HepG2 (cell line): ENCODE measurements around the gene PPP1R12A. TPM values are rescaled to one million over a fixed set of nuclear protein-coding genes. Genes with fewer than 3 reads are reported as not detected.

Source experiments
- ATAC-seq: fragments of 200-7000 bp; cut with Tn5 transposase; 3 replicates; pipeline ENCODE4 v1.9.1; 2020; ENCODE audit warnings: mild to moderate bottlenecking, moderate library complexity
- BruUV-seq: library from RNA; stranded (reverse); fragments of 400-500 nt; replicated peaks from 2 replicates; lab custom pipeline; 2021; lab: Mats Ljungman, UMichigan
- CTCF ChIA-PET: fragments of 300-600 bp; formaldehyde crosslinking; extraction: SDS; loops from one replicate; lab custom pipeline; 2021; ENCODE audit warnings: low total read pairs, inconsistent platforms, low intra/inter-chr PET ratio; lab: Yijun Ruan, JAX
- POLR2A ChIA-PET: fragments of 350-600 bp; sonication (Branson Sonifier 250); formaldehyde crosslinking; loops from one replicate; lab custom pipeline; 2020; ENCODE audit warnings: antibody characterized with exemption, inconsistent platforms; lab: Yijun Ruan, JAX
- DNase-seq: peaks from one replicate; pipeline ENCODE4 v3.0.0-alpha.2; 2015; ENCODE audit warnings: low spot score
- FAIRE-seq: peaks from 3 replicates; lab custom pipeline; 2011; peaks lifted over from hg19 to GRCh38; lab: Jason Lieb, UNC
- H2AFZ ChIP-seq: one replicate; pipeline ENCODE4 v1.6.1; 2011; ENCODE audit warnings: low read length, inconsistent platforms
- H3K27ac ChIP-seq: fragments of 300-600 bp; 3 replicates; pipeline ENCODE4 v1.8.0; 2011; ENCODE audit warnings: mixed run types, mild to moderate bottlenecking, mixed read lengths, low read length, inconsistent platforms; ENCODE audit not compliant: insufficient read depth; ENCODE audit errors: extremely low read length
- H3K27me3 ChIP-seq, 2 experiments: fragments of 200-600 bp in 1 of 2; 2 replicates in 1 of 2; 3 replicates in 1 of 2; pipeline versions ENCODE4 v1.6.0 to v1.8.0; 2011; ENCODE audit warnings: low read length in 2 of 2, mild to moderate bottlenecking in 2 of 2, moderate library complexity in 2 of 2, inconsistent platforms in 1 of 2; ENCODE audit not compliant: insufficient read depth in 2 of 2, control insufficient read depth in 1 of 2
- H3K36me3 ChIP-seq, 2 experiments: fragments of 200-600 bp in 1 of 2; replicated peaks in 1 of 2; 2 replicates in 1 of 2; 3 replicates in 1 of 2; pipeline versions ENCODE4 v1.5.1 to v1.8.0; 2011; ENCODE audit warnings: low read length in 2 of 2, inconsistent platforms in 1 of 2; ENCODE audit not compliant: insufficient read depth in 2 of 2, control insufficient read depth in 1 of 2
- H3K4me1 ChIP-seq: 2 replicates; pipeline ENCODE4 v1.5.1; 2012; ENCODE audit warnings: low read length, inconsistent platforms; ENCODE audit not compliant: insufficient read depth
- H3K4me2 ChIP-seq: 2 replicates; pipeline ENCODE4 v1.6.0; 2011; ENCODE audit warnings: low read depth, low read length, inconsistent platforms
- H3K4me3 ChIP-seq, 3 experiments: fragments of 200-600 bp in 1 of 3; sonication (generic), shearing (Covaris generic) in 1 of 3; replicated peaks in 1 of 3; 2 replicates each; pipeline ENCODE4 v1.5.1; 2011 to 2016; ENCODE audit warnings: low read length in 3 of 3, inconsistent platforms in 2 of 3, low read depth in 2 of 3, mild to moderate bottlenecking in 2 of 3, control low read depth in 1 of 3, mixed read lengths in 1 of 3; ENCODE audit not compliant: insufficient read depth in 1 of 3
- H3K79me2 ChIP-seq: one replicate; pipeline ENCODE4 v1.6.1; 2011; ENCODE audit warnings: low read length, inconsistent platforms; ENCODE audit not compliant: insufficient read depth
- H3K9ac ChIP-seq: 2 replicates; pipeline ENCODE4 v1.6.0; 2011; ENCODE audit warnings: mild to moderate bottlenecking, low read depth, low read length, inconsistent platforms; ENCODE audit not compliant: insufficient read depth
- H3K9me3 ChIP-seq: 2 replicates; pipeline ENCODE4 v1.5.1; 2012; ENCODE audit warnings: mild to moderate bottlenecking, low read length
- H4K20me1 ChIP-seq: 2 replicates; pipeline ENCODE4 v1.6.0; 2011; ENCODE audit warnings: inconsistent platforms, mild to moderate bottlenecking, low read length, moderate library complexity; ENCODE audit not compliant: insufficient read depth
- PPARG ChIP-seq: conservative IDR thresholded peaks from 2 replicates; pipeline ENCODE4 v1.6.1; 2016; ENCODE audit warnings: missing biosample characterization, missing genetic modification reagents
- RAD21 ChIP-seq: fragments of 450-650 bp; formaldehyde crosslinking; IDR thresholded peaks from 2 replicates; pipeline ENCODE4 v1.5.0; 2020; ENCODE audit warnings: mild to moderate bottlenecking
- TBP ChIP-seq: sonication (generic); formaldehyde crosslinking; IDR thresholded peaks from 2 replicates; pipeline ENCODE4 v1.5.0; 2020; ENCODE audit warnings: missing genetic modification reagents
- TEAD3 ChIP-seq: optimal IDR thresholded peaks from 2 replicates; pipeline ENCODE3; 2016; ENCODE audit warnings: borderline replicate concordance
- ZNF652 ChIP-seq: IDR thresholded peaks from 2 replicates; pipeline ENCODE4 v1.6.1; 2016; ENCODE audit warnings: low read depth, borderline replicate concordance
- WGBS: methylation state at CpG from one replicate; pipeline ENCODE4 v1.1.6; 2017; ENCODE audit warnings: low lambda C conversion rate; 5-methylcytosine and 5-hydroxymethylcytosine counted together
- in situ Hi-C: cut with HindIII; loops from 2 replicates; pipeline ENCODE4 v1.10.0; 2017; ENCODE audit warnings: low pct_unique_long_range_greater_than_20kb; ENCODE audit not compliant: extremely low pct_ligation_motif_present
- intact Hi-C: fragments of 100-400 bp; cut with micrococcal nuclease; formaldehyde crosslinking; loops from one replicate; pipeline ENCODE4 v1.10.0; 2022; ENCODE audit not compliant: unreplicated experiment
- polyA plus RNA-seq, 8 experiments: library from polyadenylated mRNA; depleted of rRNA in 3 of 8; stranded (reverse) in 7 of 8; unstranded in 1 of 8; fragments of >200 nt; fragmentation: Illumina TruSeq in 4 of 8; extraction: Trizol in 4 of 8; gene quantifications; 2 replicates each; pipeline versions ENCODE4 v1.2.1 to v1.2.3, GENCODE V29; 2011 to 2016; ENCODE audit warnings: low read depth in 4 of 8, missing spikeins in 1 of 8, mixed read lengths in 1 of 8; ENCODE audit not compliant: insufficient read depth in 1 of 8
- total RNA-seq, 5 experiments: library from RNA; depleted of rRNA; stranded (reverse); fragments of >200 nt; fragmentation: Illumina TruSeq; extraction: Trizol; gene quantifications; 2 replicates each; pipeline ENCODE4 v1.2.3, GENCODE V29; 2016; ENCODE audit warnings: low read depth in 1 of 5
- TF ChIP-seq, protein P1 (sequence below): IDR thresholded peaks from 2 replicates; pipeline ENCODE4 v1.4.0; 2020; ENCODE audit warnings: mild to moderate bottlenecking, missing genetic modification reagents
- TF ChIP-seq, protein P2 (sequence below): sonication (generic); formaldehyde crosslinking; IDR thresholded peaks from 2 replicates; pipeline ENCODE4 v1.5.0; 2020; ENCODE audit warnings: mild to moderate bottlenecking, missing genetic modification reagents, moderate library complexity
- TF ChIP-seq, protein P3 (sequence below): sonication (generic); formaldehyde crosslinking; IDR thresholded peaks from 2 replicates; pipeline ENCODE4 v1.5.0; 2020; ENCODE audit warnings: mild to moderate bottlenecking, missing genetic modification reagents, borderline replicate concordance

Gene PPP1R12A
- total and polyA plus RNA-seq, 2 of the 13 experiments (the other 11 are each of a cell fraction or from before 2014, with no cell fraction given): 23.8 to 50.0 TPM

DNA sequence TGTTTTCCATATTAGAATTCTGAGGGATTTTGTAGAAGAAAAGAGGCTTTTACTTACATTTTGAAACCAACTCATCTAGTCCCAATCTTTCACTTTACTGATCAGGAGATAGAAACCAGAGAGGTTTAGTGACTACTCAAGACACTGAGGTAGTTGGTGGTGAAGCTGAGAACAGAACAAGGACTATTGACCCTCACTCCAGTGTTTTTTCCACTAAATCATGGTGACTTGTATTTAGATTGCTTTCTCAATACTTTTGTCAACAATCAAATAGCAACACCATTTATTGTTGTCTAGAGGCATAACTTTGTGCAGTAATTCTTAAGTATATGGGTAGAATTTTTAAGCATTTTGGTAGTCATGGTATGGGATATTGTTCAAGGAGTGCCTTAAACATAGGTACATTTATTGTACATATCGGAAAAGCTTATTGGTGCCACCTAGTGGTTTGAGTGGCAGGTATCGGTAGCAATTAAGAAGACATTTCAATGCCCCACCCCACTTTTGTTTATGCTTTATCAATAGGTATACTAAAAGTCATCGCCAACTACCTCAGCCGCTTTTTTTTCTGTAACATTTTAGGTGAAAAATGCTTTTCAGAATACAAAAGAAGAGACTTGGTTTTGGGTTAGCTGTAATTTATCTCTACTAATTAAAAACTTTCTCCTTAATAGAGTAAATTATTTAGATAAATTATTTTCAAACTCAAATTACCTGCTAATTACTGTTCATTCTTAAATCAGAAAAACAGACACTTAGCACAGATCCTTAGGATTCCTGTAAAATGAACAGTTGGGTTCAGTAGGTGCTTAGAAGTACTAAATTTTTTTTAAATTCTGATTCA, 196.8 kb downstream of the PPP1R12A start:
- WGBS: 2% methylated on average over 4 of the region's 4 CpGs
- Histone ChIP-seq H3K9me3 (no peaks in the 10 kb centered on the region), H4K20me1 (no peaks in the 10 kb centered on the region), H3K36me3 (no peaks in the 10 kb centered on the region), H3K9ac (no peak overlapping the region), H3K27ac (no peak overlapping the region), H3K79me2 (no peaks in the 10 kb centered on the region), H3K4me1 (peaks cover 6% of the 10 kb centered on the region), H3K4me2 (no peak overlapping the region), H2AFZ (no peak overlapping the region), H3K27me3 (no peaks in the 10 kb centered on the region), H3K4me3 (no peak overlapping the region)
- ChIA-PET POLR2A (no interaction called here), CTCF (interaction anchor here (0.6 to 2.8 kb wide), 4 partner anchors 183 to 330 kb away, joined by 3 to 21 read pairs (median 16); no protein-coding TSS in a partner anchor)
- in situ Hi-C loops: loop anchor here (5.0 kb wide), 2 partner anchors 181 to 326 kb away; no protein-coding TSS in a partner anchor
- BruUV-seq: no TSS peak
- DNase-seq (peak; percentile 68), ATAC-seq (peak; percentile 84), FAIRE-seq (peak; percentile 69)
- intact Hi-C loops: loop anchor here (1.0 to 2.0 kb wide), 5 partner anchors 47 to 330 kb away; partner anchors contain the start of gene PAWR
- TF ChIP-seq TEAD3 (CRISPR knock-in tag) (peak; percentile 17), ZNF652 (no peak), PPARG (0 out of 2 replicates have a peak, but pooled peaks have one; percentile 18), RAD21 (peak; percentile 46; the same call in 1 of the 2 replicates), TBP (CRISPR knock-in tag) (no peak)
- TF ChIP-seq, protein P1, sequence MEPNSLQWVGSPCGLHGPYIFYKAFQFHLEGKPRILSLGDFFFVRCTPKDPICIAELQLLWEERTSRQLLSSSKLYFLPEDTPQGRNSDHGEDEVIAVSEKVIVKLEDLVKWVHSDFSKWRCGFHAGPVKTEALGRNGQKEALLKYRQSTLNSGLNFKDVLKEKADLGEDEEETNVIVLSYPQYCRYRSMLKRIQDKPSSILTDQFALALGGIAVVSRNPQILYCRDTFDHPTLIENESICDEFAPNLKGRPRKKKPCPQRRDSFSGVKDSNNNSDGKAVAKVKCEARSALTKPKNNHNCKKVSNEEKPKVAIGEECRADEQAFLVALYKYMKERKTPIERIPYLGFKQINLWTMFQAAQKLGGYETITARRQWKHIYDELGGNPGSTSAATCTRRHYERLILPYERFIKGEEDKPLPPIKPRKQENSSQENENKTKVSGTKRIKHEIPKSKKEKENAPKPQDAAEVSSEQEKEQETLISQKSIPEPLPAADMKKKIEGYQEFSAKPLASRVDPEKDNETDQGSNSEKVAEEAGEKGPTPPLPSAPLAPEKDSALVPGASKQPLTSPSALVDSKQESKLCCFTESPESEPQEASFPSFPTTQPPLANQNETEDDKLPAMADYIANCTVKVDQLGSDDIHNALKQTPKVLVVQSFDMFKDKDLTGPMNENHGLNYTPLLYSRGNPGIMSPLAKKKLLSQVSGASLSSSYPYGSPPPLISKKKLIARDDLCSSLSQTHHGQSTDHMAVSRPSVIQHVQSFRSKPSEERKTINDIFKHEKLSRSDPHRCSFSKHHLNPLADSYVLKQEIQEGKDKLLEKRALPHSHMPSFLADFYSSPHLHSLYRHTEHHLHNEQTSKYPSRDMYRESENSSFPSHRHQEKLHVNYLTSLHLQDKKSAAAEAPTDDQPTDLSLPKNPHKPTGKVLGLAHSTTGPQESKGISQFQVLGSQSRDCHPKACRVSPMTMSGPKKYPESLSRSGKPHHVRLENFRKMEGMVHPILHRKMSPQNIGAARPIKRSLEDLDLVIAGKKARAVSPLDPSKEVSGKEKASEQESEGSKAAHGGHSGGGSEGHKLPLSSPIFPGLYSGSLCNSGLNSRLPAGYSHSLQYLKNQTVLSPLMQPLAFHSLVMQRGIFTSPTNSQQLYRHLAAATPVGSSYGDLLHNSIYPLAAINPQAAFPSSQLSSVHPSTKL: peak; percentile 46; the same call in 1 of the 2 replicates
- TF ChIP-seq, protein P2, sequence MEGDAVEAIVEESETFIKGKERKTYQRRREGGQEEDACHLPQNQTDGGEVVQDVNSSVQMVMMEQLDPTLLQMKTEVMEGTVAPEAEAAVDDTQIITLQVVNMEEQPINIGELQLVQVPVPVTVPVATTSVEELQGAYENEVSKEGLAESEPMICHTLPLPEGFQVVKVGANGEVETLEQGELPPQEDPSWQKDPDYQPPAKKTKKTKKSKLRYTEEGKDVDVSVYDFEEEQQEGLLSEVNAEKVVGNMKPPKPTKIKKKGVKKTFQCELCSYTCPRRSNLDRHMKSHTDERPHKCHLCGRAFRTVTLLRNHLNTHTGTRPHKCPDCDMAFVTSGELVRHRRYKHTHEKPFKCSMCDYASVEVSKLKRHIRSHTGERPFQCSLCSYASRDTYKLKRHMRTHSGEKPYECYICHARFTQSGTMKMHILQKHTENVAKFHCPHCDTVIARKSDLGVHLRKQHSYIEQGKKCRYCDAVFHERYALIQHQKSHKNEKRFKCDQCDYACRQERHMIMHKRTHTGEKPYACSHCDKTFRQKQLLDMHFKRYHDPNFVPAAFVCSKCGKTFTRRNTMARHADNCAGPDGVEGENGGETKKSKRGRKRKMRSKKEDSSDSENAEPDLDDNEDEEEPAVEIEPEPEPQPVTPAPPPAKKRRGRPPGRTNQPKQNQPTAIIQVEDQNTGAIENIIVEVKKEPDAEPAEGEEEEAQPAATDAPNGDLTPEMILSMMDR (CRISPR knock-in tag): peak; percentile 77
- TF ChIP-seq, protein P3, sequence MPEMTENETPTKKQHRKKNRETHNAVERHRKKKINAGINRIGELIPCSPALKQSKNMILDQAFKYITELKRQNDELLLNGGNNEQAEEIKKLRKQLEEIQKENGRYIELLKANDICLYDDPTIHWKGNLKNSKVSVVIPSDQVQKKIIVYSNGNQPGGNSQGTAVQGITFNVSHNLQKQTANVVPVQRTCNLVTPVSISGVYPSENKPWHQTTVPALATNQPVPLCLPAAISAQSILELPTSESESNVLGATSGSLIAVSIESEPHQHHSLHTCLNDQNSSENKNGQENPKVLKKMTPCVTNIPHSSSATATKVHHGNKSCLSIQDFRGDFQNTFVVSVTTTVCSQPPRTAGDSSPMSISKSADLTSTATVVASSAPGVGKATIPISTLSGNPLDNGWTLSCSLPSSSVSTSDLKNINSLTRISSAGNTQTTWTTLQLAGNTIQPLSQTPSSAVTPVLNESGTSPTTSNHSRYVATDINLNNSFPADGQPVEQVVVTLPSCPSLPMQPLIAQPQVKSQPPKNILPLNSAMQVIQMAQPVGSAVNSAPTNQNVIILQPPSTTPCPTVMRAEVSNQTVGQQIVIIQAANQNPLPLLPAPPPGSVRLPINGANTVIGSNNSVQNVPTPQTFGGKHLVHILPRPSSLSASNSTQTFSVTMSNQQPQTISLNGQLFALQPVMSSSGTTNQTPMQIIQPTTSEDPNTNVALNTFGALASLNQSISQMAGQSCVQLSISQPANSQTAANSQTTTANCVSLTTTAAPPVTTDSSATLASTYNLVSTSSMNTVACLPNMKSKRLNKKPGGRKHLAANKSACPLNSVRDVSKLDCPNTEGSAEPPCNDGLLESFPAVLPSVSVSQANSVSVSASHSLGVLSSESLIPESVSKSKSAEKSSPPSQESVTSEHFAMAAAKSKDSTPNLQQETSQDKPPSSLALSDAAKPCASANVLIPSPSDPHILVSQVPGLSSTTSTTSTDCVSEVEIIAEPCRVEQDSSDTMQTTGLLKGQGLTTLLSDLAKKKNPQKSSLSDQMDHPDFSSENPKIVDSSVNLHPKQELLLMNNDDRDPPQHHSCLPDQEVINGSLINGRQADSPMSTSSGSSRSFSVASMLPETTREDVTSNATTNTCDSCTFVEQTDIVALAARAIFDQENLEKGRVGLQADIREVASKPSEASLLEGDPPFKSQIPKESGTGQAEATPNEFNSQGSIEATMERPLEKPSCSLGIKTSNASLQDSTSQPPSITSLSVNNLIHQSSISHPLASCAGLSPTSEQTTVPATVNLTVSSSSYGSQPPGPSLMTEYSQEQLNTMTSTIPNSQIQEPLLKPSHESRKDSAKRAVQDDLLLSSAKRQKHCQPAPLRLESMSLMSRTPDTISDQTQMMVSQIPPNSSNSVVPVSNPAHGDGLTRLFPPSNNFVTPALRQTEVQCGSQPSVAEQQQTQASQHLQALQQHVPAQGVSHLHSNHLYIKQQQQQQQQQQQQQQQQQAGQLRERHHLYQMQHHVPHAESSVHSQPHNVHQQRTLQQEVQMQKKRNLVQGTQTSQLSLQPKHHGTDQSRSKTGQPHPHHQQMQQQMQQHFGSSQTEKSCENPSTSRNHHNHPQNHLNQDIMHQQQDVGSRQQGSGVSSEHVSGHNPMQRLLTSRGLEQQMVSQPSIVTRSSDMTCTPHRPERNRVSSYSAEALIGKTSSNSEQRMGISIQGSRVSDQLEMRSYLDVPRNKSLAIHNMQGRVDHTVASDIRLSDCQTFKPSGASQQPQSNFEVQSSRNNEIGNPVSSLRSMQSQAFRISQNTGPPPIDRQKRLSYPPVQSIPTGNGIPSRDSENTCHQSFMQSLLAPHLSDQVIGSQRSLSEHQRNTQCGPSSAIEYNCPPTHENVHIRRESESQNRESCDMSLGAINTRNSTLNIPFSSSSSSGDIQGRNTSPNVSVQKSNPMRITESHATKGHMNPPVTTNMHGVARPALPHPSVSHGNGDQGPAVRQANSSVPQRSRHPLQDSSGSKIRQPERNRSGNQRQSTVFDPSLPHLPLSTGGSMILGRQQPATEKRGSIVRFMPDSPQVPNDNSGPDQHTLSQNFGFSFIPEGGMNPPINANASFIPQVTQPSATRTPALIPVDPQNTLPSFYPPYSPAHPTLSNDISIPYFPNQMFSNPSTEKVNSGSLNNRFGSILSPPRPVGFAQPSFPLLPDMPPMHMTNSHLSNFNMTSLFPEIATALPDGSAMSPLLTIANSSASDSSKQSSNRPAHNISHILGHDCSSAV: no peak
